GM21515 (cell line): ENCODE results near the gene IFT25.
A peak's percentile ranks its signal among the peaks of the same experiment; 100 is the strongest.
"Not testable (repeated sequence)": the region's sequence is repeated elsewhere in the genome, so short reads cannot be mapped to it uniquely, and the experiment has no call there.

Experiments
- ATAC-seq: cut with Tn5 transposase; IDR thresholded peaks from one replicate; pipeline ENCODE4 v1.9.1; 2021; ENCODE audit not compliant: unreplicated experiment

The IFT25 gene

DNA sequence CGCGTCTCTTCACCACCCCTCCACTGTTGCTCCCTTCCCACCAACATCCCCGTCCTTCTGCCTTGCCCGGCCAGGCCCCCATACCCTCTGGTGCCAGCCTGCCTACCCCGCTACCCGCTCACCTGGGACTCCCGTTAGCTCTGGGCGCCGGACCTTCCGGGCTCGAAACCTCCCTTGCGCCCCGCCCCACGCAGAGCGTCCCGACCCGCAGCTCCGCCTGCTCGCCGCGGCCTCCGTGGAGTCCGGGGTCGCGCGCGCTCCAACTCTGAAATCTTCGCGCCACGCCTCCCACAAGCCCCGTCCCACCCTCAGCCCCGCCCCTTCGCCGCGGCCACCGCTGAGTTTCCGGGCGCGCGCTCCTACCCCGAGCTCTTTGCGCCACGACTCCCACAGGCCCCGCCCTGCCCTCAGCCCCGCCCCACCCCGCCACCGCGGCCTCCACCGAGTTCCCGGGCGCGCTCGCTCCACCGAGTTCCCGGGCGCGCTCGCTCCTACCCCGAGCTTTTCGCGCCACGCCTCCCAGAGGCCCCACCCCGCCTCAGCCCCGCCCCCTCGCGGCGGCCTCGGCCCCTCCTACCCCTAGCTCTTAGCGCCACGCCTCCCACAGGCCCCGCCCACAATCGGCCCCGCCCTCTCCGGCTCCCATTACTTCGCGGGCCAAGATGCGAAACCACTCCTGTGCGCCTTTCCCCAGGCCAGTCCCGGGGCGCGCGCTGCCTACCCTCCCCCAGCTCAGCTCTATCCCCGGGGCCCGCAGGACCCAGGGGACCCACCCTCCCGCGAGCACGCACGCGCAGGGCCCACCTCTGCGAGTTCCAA lies at the start of gene IFT25:
Gene IFT25, minus strand, starts transcription at position 267 of the 819 bp plus-strand sequence. CDS start 5,617 bp downstream, outside the sequence.
- peak; percentile 73 for ATAC-seq

DNA sequence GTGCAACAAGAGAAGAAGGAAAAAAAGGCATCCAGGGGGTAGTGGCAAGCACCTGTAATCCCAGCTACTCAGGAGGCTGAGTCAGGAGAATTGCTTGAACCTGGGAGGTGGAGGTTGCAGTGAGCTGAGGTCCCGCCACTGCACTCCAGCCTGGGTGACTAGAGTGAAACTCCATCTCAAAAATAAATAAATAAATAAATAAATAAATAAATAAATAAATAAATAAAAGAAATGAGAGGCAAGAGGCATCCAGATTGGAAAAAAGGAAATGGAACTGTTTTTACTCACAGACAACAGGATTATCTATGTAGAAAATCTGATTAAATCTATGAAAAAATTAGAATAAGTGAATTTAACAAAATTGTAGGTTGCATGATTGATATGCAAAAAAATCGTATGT lies 49.0 kb upstream of the IFT25 start:
- ATAC-seq, result not testable (repeated sequence)

DNA sequence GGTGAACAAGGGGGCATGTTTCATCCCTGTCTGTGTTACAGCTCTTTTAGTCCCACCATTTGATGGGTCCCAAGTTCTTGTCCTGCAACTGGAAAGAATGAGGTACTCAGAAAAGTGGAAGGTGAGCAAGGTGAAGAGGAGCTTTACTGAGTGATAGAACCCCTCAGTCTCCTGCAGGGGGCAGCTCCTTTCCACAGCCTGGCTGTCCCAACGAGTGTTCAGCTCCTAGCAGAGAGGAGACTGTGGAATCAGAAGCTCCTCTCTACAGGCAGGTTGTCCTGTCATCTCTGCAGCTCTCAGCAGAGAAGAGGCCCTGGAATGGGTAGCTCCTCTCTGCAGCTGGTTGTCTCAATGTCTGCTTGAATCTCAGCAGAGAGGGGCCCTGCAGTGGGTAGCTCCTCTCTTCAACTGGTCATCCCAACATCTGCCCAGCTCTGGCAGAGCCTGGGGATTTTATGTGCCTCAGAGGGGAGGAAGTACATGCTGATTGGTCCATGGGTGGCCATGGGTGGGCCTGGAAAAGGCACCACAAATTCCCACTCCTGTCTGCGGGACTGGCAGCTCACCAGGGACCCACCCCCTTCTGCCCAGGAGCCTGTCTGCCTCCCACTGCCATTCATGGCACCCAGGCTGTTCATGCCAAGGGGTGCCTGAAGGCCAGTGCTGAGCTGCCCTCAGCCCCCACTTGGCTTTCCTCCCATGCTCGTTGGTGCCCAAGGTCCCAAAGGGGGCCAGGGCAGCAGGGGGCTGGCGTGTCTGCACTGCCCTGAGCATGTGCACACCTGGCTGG lies 46.8 kb upstream of the IFT25 start:
- ATAC-seq, result no peak

DNA sequence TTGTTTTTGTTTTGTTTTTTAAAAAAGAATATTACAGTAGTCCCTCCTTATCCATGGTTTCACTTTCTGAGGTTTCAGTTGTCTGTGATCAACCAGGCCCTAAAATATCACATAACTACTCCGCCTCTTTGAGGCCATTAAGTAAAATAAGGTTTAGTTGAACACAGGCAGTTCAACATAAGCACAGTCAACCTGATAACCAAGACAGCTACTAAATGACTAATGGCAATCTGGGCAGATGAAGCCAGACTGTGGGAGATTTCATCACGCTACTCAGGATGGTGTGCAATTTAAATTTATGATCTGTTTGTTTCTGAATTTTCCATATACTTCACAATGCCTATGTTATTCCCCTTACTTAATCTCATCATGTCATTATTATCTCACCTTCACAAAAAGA lies 42.4 kb upstream of the IFT25 start:
- no peak for ATAC-seq

DNA sequence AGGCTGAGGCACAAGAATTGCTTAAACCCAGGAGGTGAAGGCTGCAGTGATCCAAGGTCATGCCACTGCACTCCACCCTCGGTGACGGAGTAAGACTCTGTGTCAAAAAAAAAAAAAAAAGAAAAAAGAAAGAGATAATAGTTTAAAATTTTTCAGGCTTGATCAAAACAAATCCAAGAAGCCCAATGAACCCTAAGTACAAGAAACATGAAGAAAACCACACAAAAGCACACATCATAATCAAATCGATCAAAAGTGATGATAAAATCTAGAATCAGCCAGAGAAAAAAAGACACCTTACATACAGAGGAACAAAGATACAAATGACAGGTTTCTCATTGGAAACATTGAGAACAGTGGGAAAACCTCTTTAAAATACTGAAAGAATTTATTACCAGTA lies 41.0 kb upstream of the IFT25 start:
- ATAC-seq, result no peak

DNA sequence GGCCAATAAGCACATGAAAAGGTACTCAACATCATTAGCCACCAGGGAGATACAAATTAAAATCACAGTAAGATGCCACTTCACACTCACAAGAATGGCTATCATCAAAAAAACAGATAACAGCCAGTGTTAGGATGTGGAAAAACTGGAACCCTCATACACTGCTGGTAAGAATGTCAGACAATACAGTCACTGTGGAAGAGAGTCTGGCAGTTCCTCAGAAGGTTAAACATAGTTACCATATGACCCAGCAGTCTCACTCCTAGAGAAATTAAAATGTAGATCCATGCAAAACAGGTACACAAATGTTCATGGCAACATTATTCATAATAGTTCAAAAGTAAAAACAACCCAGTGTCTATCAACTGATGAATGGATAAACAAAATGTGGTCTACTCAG lies 39.2 kb upstream of the IFT25 start:
- ATAC-seq, result no peak

DNA sequence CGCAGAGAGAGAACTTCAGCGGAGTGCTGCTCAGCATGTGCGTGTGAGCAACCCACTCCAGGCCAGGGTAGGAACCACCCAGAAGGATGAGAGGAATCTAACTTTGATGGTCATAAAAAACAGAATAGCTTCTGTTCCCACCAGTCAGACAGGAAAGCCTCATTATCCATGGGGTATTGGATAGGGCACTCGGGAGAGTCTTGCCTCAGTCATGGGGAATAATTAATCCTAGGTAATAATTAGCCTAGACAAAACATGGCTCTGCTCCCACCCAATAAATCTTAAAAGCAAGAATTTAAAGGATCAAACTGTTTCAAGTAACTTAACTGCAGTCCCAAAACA lies 37.2 kb upstream of the IFT25 start:
- no peak for ATAC-seq

DNA sequence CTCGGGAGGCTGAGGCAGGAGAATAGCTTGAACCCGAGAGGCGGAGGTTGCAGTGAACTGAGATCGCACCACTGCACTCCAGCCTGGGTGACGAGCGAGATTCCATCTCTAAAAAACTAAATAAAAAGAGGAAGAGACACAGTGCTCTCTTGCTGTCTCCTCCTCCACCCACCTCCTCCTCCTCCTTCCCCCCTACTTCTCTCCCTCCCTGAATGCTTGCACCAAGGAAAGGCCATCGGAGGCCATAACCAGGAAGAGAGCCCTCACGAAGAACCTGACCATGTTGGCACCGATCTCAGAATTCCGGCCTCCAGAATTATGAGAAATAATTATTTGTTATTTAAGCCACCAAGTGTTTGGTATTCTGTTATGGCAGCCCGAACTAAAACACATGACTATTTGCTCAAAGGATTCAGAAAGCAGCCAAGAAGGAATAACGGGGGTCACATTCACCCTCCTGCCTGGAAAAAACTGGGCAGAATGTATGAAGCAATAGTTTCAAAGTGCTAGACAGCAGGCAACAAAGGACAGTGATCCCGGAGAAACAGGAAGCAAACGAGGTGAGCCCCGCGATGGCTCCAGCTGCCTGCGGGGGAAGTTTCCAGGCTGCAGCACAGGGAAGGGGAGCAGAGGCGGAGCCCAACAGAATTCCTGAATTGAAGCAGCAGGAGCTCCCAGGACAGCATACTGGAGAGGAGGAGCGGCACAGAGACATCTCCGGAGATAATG lies 36.7 kb upstream of the IFT25 start:
- no peak for ATAC-seq

DNA sequence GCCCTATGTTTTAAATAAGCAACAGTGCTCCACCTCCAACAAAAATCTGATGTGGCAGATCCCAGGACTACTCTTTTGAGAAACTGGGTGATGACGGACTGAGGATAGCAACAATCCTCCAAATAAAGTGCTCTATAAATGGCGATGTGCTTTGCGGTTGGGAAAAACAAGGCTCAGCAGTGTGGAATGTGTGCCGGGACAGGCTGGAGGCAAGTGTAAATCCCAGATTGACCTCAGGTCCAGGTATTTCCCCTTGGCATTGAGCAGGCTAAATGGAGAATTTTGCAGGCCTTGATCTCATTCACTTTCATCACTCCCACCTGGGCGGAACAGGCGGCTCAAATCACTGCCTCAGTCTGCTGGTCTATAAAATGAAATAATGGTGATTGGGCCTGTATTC lies 35.7 kb upstream of the IFT25 start:
- ATAC-seq, result no peak

DNA sequence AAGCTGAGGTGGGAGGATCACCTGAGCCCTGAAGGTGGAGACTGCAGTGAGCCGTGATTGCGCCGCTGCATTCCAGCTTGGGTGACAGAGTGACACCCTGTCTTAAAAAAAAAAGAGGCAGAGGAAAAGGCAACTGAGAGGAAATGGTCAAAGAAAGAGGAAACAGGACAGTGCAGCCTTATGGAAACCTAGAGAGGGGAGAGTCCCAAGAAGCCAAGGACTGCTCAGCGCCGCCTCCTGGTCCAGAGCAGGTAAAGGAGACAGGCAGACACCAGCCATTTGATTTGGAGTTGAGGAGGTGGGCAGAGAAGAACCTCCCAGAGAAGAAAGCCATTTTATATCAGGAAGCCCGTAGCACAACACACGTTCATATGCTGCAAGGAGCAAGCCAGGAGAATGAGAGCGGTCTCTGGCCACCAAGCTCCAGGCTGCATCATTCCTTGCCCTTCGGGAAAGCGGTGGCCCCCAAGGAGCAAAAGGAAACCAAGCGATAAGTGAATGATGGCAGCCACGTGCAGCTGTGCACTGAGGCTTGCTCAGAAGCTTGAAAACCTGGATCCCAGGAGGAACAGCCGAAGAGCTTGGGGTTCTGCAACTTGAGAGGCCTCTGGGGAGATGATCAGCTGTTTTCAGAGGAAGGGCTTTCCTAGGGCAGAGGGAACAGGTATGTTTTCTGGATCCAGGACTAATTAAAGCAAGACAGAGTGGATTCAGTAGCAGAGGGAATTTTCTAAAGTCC lies 34.4 kb upstream of the IFT25 start:
- ATAC-seq, result no peak

DNA sequence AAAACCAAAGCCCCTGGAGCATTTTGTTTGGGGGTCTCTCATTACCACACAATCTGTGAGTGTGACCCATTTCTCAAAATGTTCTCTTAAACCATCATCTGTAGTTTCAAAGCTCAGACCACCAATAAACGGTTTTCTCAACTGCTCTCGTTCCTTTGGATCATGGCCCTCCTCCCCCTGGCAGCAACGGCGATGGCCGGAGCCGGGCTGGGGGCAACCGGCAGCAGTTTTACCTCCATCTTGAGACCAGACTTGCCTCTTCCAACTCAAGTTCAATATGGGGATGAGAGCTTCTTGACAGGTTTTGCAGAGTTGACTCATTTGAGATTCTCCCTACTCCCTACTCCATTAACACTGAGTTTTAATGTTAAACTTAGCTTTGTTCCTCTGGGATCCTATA lies 30.4 kb upstream of the IFT25 start:
- no peak for ATAC-seq

DNA sequence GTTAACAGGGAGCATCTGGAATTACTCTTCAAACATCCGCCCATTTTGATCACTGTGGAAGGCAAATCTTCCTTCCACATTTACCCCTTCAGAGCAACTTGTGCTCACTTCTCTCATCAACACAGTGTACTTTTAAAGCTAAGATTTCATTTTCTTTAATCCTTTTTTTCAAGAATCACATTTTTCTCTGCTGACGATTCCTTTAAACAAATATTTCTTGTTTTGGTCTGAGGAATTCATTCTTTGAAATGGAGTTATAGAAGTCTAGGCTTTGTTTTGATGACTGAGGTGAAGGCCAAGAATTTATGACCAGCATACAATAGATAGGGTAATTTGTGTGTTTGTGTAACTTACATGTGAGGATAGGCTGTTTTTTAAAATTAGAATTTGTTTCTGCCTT lies 26.2 kb upstream of the IFT25 start:
- no peak for ATAC-seq

DNA sequence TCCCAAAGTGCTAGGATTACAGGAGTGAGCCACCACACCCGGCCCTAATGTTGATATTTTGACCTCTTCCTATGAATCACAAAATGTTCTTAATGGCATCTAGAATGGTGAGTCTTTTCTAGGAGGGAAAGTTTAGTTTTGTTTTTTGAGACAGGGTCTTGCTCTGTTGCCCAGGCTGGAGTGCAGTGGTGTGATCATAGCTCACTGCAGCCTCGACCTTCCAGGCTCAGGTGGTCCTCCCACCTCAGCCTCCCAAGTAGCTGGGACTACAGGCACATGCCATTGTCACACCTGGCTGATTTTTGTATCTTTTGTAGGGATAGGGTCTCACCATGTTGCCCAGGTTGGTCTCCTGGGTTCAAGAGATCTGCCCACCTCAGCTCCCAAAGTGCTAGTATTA lies 23.8 kb upstream of the IFT25 start:
- ATAC-seq, result not testable (repeated sequence)

DNA sequence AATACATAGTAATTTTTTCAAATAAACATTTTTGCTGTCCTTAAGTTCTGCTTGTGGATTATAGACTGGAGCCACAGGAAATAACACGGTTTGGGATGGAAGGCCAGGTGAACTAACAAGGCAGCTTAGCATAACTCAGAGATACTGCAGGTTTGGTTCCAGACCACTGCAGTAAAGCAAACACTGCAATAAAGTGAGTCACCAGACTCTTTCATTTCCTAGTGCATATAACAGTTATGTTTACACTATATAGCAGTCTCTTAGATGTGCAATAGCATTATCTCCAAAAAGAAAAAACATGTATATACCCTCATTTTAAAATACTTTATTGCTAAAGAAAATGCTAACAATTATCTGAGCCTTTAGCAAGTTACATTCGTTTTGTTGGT lies 22.6 kb upstream of the IFT25 start:
- ATAC-seq, result no peak

DNA sequence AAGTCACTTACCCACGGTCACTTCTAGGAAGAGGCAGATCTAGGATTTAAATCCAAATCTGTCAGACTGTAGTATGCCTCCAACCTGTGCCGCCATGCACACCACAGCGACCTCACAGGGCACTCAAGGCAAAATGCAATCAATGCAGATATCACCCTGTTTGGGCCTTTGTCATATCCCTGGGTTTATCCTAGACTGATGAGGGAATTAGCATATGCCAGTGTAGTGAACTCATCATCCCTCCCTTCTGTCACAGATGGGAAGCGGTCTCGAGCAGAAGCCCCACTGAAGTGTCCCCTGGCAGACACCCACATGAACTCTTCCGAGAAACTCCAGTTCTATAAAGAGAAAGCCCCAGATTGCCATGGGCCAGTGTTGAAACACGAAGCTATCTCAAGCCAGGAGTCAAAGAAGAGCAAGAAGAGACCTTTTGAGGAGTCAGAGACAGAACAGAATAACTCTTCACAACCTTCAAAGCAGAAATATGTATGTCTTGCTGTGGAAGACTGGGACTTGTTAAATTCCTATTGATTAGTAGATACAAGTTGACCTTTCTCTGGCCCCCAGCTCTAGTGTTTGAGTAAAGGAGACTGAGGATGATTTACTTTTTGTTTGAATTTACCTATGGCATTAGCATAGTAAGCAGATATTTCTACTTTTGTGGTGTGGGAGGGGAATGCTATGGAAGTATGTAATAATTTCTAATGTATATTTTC lies 22.1 kb upstream of the IFT25 start:
- ATAC-seq, result no peak

DNA sequence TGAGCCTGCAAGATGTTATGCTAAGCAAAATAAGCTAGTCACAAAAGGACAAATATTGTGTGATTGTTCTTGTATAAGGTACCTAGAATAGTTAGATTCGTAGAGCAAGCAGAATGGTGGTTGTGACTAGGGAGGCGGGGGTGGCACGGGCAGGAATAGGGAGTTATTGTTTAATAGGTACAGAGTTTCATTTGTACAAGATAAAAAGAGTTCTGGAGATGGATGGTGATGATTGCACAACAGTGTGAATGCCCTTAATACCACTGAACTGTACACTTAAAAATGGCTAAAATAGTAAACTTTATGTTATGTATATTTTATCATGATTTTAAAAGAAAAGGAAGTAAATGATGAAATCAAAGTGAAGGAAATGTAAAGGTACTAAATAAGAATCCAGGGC lies 21.3 kb upstream of the IFT25 start:
- ATAC-seq, result no peak

DNA sequence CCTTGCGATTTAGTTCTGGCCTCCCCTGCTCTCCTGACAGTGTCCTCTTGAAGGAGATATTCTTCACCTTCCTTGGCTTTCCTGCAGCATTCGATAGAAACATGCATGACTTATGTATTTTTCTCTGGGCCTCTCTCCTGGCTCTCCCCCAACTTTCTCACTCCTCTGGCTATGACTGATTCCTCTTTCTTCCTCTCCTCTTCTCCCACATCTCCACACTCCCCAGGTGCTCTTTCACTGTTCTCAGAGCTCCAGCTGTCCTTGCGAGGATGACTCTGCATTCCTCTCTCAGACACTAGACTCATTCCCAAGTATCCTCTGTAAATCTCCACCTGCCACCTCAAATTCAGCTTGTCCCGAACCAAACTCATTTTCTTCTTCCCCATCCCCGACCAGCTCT lies 18.6 kb upstream of the IFT25 start:
- no peak for ATAC-seq

DNA sequence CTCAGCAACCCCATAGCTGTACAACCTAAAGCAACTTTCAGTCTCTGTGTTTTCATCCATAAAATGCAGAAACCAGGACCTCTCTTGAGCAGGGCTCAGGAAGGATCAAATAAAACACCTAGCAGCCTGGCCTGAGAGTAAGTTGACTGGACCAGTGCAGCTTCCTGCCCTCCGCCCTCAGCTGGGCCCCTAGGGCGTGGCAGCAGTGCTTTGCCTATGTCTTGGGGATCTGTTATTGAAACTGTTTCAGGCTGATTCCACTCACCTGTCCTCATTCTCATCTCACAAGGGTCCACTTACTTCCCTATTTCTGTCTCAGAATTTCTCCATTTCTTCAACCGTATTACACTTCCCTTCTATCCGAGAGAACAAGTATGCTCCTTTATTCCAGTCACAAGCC lies 18.0 kb upstream of the IFT25 start:
- ATAC-seq, result no peak

DNA sequence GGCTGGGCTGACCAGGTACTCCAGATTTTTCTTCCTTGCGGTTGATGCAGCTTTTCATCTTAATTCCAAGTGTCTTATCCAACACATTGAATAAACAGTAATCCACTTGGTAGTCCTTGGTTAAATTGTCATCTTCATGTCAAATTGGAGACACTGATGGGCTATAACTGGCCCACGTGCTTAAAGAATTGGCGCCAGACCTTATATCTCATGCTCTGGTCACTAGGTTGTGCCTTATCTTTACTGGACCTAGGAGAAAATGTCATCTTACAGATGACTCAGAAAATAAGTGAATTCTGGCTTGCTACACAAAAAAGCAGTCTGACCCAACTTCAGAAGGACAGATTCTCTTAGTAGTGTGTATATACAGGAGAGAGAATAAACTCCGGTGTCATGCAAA lies 16.9 kb upstream of the IFT25 start:
- ATAC-seq, result no peak

DNA sequence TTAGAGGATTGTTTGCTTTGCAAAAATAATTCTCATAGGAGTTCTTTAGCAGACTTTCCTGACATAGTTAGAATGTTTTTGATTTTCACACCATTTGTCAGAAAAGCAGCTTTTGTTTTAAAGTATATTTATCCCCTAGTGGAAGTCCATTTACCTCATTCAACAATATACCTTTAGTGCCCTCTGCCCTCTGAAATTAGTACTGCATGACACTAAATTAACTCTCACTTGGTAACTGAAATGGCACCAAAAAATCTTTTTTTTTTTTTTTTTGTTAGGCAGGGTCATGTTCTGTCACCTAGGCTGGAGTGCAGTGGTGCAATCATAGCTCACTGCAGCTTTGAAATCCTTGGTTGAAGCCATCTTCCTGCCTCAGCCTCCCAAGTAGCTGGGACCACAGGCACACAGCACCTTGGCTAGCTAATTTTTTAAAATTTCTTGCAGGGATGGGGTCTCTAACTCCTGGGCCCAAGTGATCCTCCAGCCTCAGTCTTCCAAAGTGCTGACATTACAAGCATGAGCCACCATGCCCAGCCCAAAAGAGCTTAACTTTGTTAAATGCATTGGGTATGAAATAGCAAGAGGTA lies 14.3 kb upstream of the IFT25 start:
- no peak for ATAC-seq
